ENCODE data around the gene BICC1. TPM values are rescaled to one million over a fixed set of nuclear protein-coding genes. Genes with fewer than 3 reads are reported as not detected.

Gene BICC1
- polyA plus RNA-seq, 3 donors, result 0.02 to 0.24 (median 0.14) TPM

DNA sequence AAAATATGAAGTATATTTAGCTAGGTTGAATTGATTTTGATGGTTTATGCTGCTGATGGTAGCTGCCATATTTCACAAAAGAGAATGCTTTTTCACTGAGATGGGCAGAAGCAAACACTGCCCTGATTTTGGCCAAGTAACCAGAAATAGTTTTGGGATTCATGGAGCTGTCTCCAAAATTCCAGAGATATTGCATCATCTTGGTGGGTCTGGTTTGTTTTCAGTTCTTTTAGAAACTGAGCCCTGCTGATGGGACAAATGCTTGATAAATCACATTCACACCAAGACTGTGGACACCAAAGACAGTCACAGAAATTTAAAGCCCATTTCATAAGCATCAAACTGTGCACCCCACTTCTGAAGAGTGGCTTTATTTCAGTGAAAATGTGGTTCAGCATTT, 140.5 kb downstream of the BICC1 start:
- no peak overlapping the region for H3K27ac Mint-ChIP-seq

DNA sequence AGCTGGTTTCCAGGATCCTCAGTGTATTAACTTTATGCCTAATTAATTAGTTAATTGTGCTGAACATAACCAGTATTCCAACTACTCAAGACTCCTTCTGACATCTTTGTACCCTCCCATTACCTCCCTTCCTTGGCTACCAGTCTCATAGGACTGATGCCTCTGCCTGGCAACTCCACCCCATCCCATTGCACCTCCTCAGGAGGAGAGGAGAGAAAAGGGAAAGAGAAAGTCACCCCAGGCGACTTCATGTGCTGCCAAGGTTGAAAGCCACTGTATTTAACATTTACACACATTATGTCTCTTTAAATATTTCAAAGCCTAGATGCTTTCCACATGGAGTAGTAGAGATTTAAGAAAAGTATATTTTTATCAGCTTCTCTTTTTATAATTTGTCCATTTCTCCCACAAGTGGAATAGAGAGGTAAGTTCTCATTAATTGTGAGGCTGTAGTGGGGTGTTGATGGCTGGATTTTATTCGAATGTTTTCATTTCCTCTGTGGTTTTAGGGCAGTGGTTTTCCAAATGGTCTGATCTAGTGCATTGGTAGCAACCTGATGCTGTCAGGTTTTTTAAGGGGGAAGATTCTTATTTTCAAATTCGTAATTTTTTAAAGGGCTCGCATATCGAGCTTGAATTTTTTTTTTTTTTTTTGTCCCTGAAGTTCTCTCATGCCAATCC, 148.0 kb downstream of the BICC1 start:
- intact Hi-C loops (cut with micrococcal nuclease), result no loop called here
- Mint-ChIP-seq H3K4me1 (peaks cover 27% of the 10 kb centered on the region), H3K27ac (no peak overlapping the region), H3K27me3 (ENCODE audit: low read depth in 3 of 3) (peaks cover 0 to 2% (median 1%) of the 10 kb centered on the region in 3 donors), H3K36me3 (peaks cover 0 to 5% of the 10 kb centered on the region in 2 donors), H3K9me3 (peaks cover 0 to 21% (median 12%) of the 10 kb centered on the region in 7 donors), H3K4me3 (no peak overlapping the region)
- no peaks in the 10 kb centered on the region for H3K4me1 ChIP-seq (ENCODE audit: control insufficient read depth in 1 of 2, insufficient read depth in 2 of 2, low read length in 2 of 2)
- no peak overlapping the region for H3K4me2 ChIP-seq (replicated peaks; ENCODE audit: extremely low read depth, low read length, poor library complexity, severe bottlenecking)
- peaks cover 10 to 13% of the 10 kb centered on the region in 2 donors for H3K9me3 ChIP-seq (replicated peaks in 1 of 2; ENCODE audit: control insufficient read depth in 1 of 2, insufficient read depth in 1 of 2, low read length in 2 of 2)
- DNase-seq, result no peak
- WGBS (ENCODE audit: insufficient coverage), result 30% methylated on average over 4 of the region's 5 CpGs
- H3K79me2 ChIP-seq (ENCODE audit: insufficient read depth, low read length), result no peaks in the 10 kb centered on the region
- H3K27ac ChIP-seq (ENCODE audit: low read depth in 1 of 2, low read length in 2 of 2), result no peak overlapping the region
- no peaks in the 10 kb centered on the region for H4K20me1 ChIP-seq (ENCODE audit: insufficient read depth, low read length)
- no peak overlapping the region for H2AFZ ChIP-seq (ENCODE audit: insufficient read depth, low read depth, low read length, poor library complexity, severe bottlenecking)
- no peak overlapping the region for H3K9ac ChIP-seq (ENCODE audit: insufficient read depth, low read length, poor library complexity, severe bottlenecking)
- TF ChIP-seq, protein P1, sequence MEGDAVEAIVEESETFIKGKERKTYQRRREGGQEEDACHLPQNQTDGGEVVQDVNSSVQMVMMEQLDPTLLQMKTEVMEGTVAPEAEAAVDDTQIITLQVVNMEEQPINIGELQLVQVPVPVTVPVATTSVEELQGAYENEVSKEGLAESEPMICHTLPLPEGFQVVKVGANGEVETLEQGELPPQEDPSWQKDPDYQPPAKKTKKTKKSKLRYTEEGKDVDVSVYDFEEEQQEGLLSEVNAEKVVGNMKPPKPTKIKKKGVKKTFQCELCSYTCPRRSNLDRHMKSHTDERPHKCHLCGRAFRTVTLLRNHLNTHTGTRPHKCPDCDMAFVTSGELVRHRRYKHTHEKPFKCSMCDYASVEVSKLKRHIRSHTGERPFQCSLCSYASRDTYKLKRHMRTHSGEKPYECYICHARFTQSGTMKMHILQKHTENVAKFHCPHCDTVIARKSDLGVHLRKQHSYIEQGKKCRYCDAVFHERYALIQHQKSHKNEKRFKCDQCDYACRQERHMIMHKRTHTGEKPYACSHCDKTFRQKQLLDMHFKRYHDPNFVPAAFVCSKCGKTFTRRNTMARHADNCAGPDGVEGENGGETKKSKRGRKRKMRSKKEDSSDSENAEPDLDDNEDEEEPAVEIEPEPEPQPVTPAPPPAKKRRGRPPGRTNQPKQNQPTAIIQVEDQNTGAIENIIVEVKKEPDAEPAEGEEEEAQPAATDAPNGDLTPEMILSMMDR (IDR thresholded peaks at IDR 0.05), result no peak
- H3K36me3 ChIP-seq (replicated peaks in 1 of 2; ENCODE audit: control insufficient read depth in 1 of 2, insufficient read depth in 2 of 2, low read length in 2 of 2), result no peaks in the 10 kb centered on the region
- no peaks in the 10 kb centered on the region for H3K27me3 ChIP-seq (ENCODE audit: control insufficient read depth in 2 of 2, insufficient read depth in 2 of 2, low read length in 2 of 2)
- H3K4me3 ChIP-seq (replicated peaks in 1 of 3; ENCODE audit: low read depth in 2 of 3, low read length in 3 of 3), result no peak overlapping the region

More for the DNA sequence above, 140.5 kb downstream of the BICC1 start:
- no peak overlapping the region for H3K4me3 Mint-ChIP-seq
- H3K27ac ChIP-seq (ENCODE audit: low read depth in 1 of 2, low read length in 2 of 2), result no peak overlapping the region
- no peak overlapping the region for H2AFZ ChIP-seq (ENCODE audit: insufficient read depth, low read depth, low read length, poor library complexity, severe bottlenecking)
- H3K9me3 ChIP-seq (replicated peaks in 1 of 2; ENCODE audit: control insufficient read depth in 1 of 2, insufficient read depth in 1 of 2, low read length in 2 of 2), result no peaks in the 10 kb centered on the region
- peaks cover 0 to 2% (median 0%) of the 10 kb centered on the region in 7 donors for H3K9me3 Mint-ChIP-seq
- no peak overlapping the region for H3K4me2 ChIP-seq (replicated peaks; ENCODE audit: extremely low read depth, low read length, poor library complexity, severe bottlenecking)
- no peaks in the 10 kb centered on the region for H3K36me3 Mint-ChIP-seq
- TF ChIP-seq, protein P1 (IDR thresholded peaks at IDR 0.05), result no peak
- no peaks in the 10 kb centered on the region for H3K36me3 ChIP-seq (replicated peaks in 1 of 2; ENCODE audit: control insufficient read depth in 1 of 2, insufficient read depth in 2 of 2, low read length in 2 of 2)
- H3K79me2 ChIP-seq (ENCODE audit: insufficient read depth, low read length), result no peaks in the 10 kb centered on the region
- H3K4me3 ChIP-seq (replicated peaks in 1 of 3; ENCODE audit: low read depth in 2 of 3, low read length in 3 of 3), result no peak overlapping the region
- no peaks in the 10 kb centered on the region for H4K20me1 ChIP-seq (ENCODE audit: insufficient read depth, low read length)
- H3K27me3 Mint-ChIP-seq (ENCODE audit: low read depth in 3 of 3), result peaks cover 0 to 2% (median 1%) of the 10 kb centered on the region in 3 donors
- no peaks in the 10 kb centered on the region for H3K27me3 ChIP-seq (ENCODE audit: control insufficient read depth in 2 of 2, insufficient read depth in 2 of 2, low read length in 2 of 2)
- H3K9ac ChIP-seq (ENCODE audit: insufficient read depth, low read length, poor library complexity, severe bottlenecking), result no peak overlapping the region
- intact Hi-C loops (cut with micrococcal nuclease), result no loop called here
- H3K4me1 Mint-ChIP-seq, result peaks cover 4% of the 10 kb centered on the region
- DNase-seq, result no peak
- H3K4me1 ChIP-seq (ENCODE audit: control insufficient read depth in 1 of 2, insufficient read depth in 2 of 2, low read length in 2 of 2), result no peaks in the 10 kb centered on the region
